Activated B cell treated with CpG ODN at 0.5 μM for 24 hours (primary cell): ENCODE results near the gene PLXNC1. TPM values are rescaled to one million over a fixed set of nuclear protein-coding genes. Genes with fewer than 3 reads are reported as not detected.

Experiments used
- ATAC-seq: fragments of 200-7000 bp; cut with Tn5 transposase; one replicate; pipeline ENCODE4 v1.10.0; 2021; ENCODE audit warnings: low read depth, mild to moderate bottlenecking, moderate library complexity
- CTCF ChIA-PET: fragments of 350-600 bp; sonication (Branson Sonifier 250); formaldehyde crosslinking; loops from one replicate; lab custom pipeline; 2021; ENCODE audit warnings: antibody characterized with exemption; lab: Charles Lee
- POLR2A ChIA-PET: fragments of 350-600 bp; sonication (Branson Sonifier 250); formaldehyde crosslinking; loops from one replicate; lab custom pipeline; 2021; ENCODE audit warnings: antibody characterized with exemption; lab: Charles Lee
- DNase-seq: peaks from one replicate; pipeline ENCODE4 v3.0.0; 2022
- H3K27ac Mint-ChIP-seq: one replicate; pipeline ENCODE4 v1.8.0; 2020; ENCODE audit warnings: mixed read lengths
- H3K27me3 Mint-ChIP-seq: one replicate; pipeline ENCODE4 v1.8.0; 2021; ENCODE audit warnings: mixed read lengths
- H3K36me3 Mint-ChIP-seq: one replicate; pipeline ENCODE4 v1.8.0; 2021; ENCODE audit warnings: low read depth, mixed read lengths
- H3K4me1 Mint-ChIP-seq: one replicate; pipeline ENCODE4 v1.8.0; 2021; ENCODE audit warnings: mixed read lengths
- H3K4me3 Mint-ChIP-seq: one replicate; pipeline ENCODE4 v1.8.0; 2020; ENCODE audit warnings: mild to moderate bottlenecking, mixed read lengths
- H3K9me3 Mint-ChIP-seq: one replicate; pipeline ENCODE4 v1.8.0; 2020; ENCODE audit warnings: mixed read lengths
- CTCF ChIP-seq: fragments of 200-600 bp; IDR thresholded peaks from one replicate; pipeline ENCODE4 v1.8.0; 2022; ENCODE audit warnings: antibody characterized with exemption, mild to moderate bottlenecking
- intact Hi-C: fragments of 100-400 bp; cut with micrococcal nuclease; formaldehyde crosslinking; loops from one replicate; pipeline ENCODE4 v1.15.1; 2024
- total RNA-seq: library from RNA; stranded (reverse); gene quantifications from 2 replicates; pipeline ENCODE4 v1.2.3, GENCODE V29; 2022

Gene PLXNC1
- total RNA-seq, 1 donor from 2014 or later: 30.9 TPM

- TF ChIP-seq CTCF: no peak
- H3K4me3 Mint-ChIP-seq: no peak overlapping the region
- POLR2A ChIA-PET: no interaction called here
- no peaks in the 10 kb centered on the region for H3K4me1 Mint-ChIP-seq
- DNase-seq: no peak
- intact Hi-C loops: no loop called here
- CTCF ChIA-PET: no interaction called here
- no peaks in the 10 kb centered on the region for H3K9me3 Mint-ChIP-seq
- H3K36me3 Mint-ChIP-seq: no peaks in the 10 kb centered on the region
- no peak for ATAC-seq
- H3K27ac Mint-ChIP-seq: no peak overlapping the region
- H3K27me3 Mint-ChIP-seq: no peaks in the 10 kb centered on the region
Measured at GRCh38 chr12:94116191-94116590, 32.2 kb upstream of the PLXNC1 start.

GRCh38 chr12:94121886-94122285 is 26.5 kb upstream of the PLXNC1 start:
- DNase-seq: no peak
- Mint-ChIP-seq H3K27me3 (no peaks in the 10 kb centered on the region), H3K4me1 (peaks cover 37% of the 10 kb centered on the region), H3K4me3 (no peak overlapping the region), H3K36me3 (no peaks in the 10 kb centered on the region), H3K27ac (no peak overlapping the region), H3K9me3 (no peaks in the 10 kb centered on the region)
- intact Hi-C loops: no loop called here
- no peak for ATAC-seq
- ChIA-PET CTCF (interaction anchor here (0.9 kb wide), 1 partner anchor 20 kb away, joined by 6 read pairs; no protein-coding TSS in a partner anchor), POLR2A (interaction anchor here (0.5 kb wide), 1 partner anchor 285 kb away, joined by 3 read pairs; no protein-coding TSS in a partner anchor)
- TF ChIP-seq CTCF: no peak

GRCh38 chr12:94122591-94122990 is 25.8 kb upstream of the PLXNC1 start:
- Mint-ChIP-seq H3K4me1 (peaks cover 44% of the 10 kb centered on the region), H3K27ac (no peak overlapping the region)

GRCh38 chr12:94123127-94123526 is 25.2 kb upstream of the PLXNC1 start:
- H3K4me3 Mint-ChIP-seq: no peak overlapping the region
- no peak overlapping the region for H3K27ac Mint-ChIP-seq
- POLR2A ChIA-PET: no interaction called here
- no peak for ATAC-seq
- H3K36me3 Mint-ChIP-seq: no peaks in the 10 kb centered on the region
- CTCF ChIA-PET: interaction anchor here (1.1 to 2.6 kb wide), 3 partner anchors 21 to 620 kb away, joined by 3 to 11 read pairs (median 3); no protein-coding TSS in a partner anchor
- intact Hi-C loops: no loop called here
- H3K4me1 Mint-ChIP-seq: peaks cover 48% of the 10 kb centered on the region
- no peak for DNase-seq
- no peaks in the 10 kb centered on the region for H3K9me3 Mint-ChIP-seq
- no peaks in the 10 kb centered on the region for H3K27me3 Mint-ChIP-seq
- no peak for TF ChIP-seq CTCF

More at GRCh38 chr12:94122591-94122990, 25.8 kb upstream of the PLXNC1 start:
- intact Hi-C loops: no loop called here
- POLR2A ChIA-PET: no interaction called here
- CTCF ChIA-PET: interaction anchor here (0.9 kb wide), 1 partner anchor 21 kb away, joined by 6 read pairs; no protein-coding TSS in a partner anchor
- Mint-ChIP-seq H3K9me3 (no peaks in the 10 kb centered on the region), H3K27me3 (no peaks in the 10 kb centered on the region), H3K4me3 (no peak overlapping the region), H3K36me3 (no peaks in the 10 kb centered on the region)
- ATAC-seq (no peak), DNase-seq (no peak)
- no peak for TF ChIP-seq CTCF

- DNase-seq: no peak
- peaks cover 48% of the 10 kb centered on the region for H3K4me1 Mint-ChIP-seq
- POLR2A ChIA-PET: no interaction called here
Measured at GRCh38 chr12:94126067-94126466, 22.3 kb upstream of the PLXNC1 start.

More at GRCh38 chr12:94126067-94126466, 22.3 kb upstream of the PLXNC1 start:
- H3K4me3 Mint-ChIP-seq: no peak overlapping the region
- ATAC-seq: no peak
- no peaks in the 10 kb centered on the region for H3K9me3 Mint-ChIP-seq
- intact Hi-C loops: no loop called here
- no peak overlapping the region for H3K27ac Mint-ChIP-seq
- H3K36me3 Mint-ChIP-seq: no peaks in the 10 kb centered on the region
- CTCF ChIA-PET: no interaction called here
- no peaks in the 10 kb centered on the region for H3K27me3 Mint-ChIP-seq
- TF ChIP-seq CTCF: no peak
